HS-5 (cell line): Measurements from ENCODE around the gene KIF6.
A peak's percentile ranks its signal among the peaks of the same experiment; 100 is the strongest.

ENCODE experiments used
- DNase-seq: peaks from one replicate; pipeline ENCODE4 v3.0.0-alpha.2; 2012; ENCODE audit warnings: low read depth

KIF6 gene

GRCh38 chr6:39451831-39452230, 273.4 kb downstream of the KIF6 start:
- DNase-seq: no peak

DNA sequence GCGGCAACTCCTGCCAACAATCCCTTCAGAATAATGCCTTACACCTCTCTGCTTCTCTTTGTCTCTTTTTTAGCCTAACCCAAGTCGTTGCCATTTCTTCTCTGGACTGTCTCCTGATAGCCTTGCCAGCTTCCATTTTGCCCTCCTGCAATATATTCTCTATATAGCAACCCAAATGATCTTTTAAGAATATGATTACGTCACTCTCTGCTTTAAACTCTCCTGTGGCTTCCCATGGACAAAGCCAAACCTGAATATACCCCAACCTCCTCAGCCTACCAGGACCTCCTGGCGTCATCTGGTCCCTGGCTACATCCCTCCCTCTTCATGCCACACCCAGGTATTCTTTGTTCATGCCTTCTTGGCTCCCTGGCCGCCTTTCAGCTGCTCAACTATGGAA, 276.2 kb downstream of the KIF6 start:
- DNase-seq: no peak

DNA sequence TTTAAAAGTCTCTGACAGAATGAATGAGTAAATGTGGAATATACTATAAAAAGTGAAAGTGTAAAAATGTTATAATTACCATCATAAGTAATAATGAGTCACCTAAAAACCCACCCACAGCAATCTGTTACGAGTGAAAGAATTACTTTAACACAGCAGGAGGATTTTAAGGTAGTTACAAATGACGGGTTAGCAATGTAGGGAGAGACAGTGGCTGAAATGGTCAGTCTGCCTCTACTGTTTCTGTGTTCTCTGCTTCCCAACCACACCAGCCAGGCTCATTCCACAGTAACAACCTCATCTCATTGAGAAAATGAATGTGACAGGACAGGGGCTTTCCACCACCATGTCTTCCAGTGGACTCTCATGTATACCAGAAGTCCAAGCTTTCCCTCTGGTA, 278.3 kb downstream of the KIF6 start:
- DNase-seq: no peak

DNA sequence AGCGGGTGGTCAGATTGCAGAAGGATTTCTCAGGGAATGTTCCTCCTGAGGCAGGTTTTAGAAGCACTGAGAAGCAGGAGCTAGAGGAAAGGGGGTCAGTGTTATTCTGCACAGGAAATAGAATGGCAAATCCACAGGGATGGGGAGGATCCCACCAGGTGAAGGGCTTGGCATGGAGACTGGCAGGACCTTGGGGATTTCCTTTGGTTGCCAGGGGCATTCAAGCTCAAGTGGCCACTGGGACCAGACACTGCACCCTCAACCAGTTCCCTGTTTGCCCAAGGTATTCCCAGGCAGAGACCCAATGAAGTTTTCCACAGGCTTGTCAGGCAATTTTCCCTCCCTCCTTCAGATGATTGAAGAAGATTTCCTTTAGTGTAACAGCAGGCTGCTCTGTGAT, 279.5 kb downstream of the KIF6 start:
- DNase-seq: no peak

DNA sequence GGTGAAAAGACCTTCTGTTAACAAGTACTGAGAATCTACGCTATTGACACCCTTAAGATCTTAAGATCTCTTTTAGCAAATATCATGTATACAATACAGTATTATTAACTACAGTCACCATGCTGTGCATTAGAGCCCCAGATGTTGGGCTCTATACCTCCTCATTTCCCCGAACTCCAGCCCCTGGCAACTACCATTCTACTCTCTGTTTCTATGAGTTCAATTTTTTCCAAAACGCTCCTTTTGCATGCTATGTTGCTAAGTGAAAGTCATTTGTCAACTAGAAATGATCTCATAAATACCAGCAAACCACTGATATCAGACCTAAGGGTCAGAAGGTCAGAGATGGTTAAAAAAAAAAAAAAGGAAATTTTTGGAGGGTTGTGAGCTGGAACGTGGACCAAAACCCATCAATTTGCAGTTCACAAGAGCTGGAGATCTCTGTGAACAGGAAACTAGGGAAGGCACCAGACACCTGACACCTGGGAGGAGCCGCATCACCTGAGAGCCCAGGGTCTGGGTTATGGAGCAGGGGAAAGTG, 280.7 kb downstream of the KIF6 start:
- DNase-seq: no peak

GRCh38 chr6:39441986-39442385, 283.2 kb downstream of the KIF6 start:
- no peak for DNase-seq

DNA sequence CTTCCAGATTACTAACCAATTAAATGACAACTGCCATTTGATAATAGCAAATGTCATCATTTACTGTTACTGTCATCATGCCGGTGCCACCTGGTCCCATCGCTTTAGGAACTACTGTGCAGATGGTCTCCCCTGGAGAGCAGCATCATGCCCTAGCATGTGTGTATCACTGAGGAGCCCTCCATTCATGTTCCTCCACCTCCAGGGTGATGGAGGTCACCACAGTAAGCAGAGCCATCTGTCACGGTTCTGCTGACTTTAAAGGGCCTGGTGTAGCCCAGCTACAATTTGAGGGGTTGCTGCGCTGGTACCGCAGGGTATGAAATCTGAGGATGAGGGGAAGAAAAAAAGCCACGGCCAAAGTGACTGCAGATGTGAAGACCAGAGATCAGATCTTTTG, 283.9 kb downstream of the KIF6 start:
- DNase-seq: no peak

GRCh38 chr6:39440039-39440426, 285.2 kb downstream of the KIF6 start:
- DNase-seq: no peak

DNA sequence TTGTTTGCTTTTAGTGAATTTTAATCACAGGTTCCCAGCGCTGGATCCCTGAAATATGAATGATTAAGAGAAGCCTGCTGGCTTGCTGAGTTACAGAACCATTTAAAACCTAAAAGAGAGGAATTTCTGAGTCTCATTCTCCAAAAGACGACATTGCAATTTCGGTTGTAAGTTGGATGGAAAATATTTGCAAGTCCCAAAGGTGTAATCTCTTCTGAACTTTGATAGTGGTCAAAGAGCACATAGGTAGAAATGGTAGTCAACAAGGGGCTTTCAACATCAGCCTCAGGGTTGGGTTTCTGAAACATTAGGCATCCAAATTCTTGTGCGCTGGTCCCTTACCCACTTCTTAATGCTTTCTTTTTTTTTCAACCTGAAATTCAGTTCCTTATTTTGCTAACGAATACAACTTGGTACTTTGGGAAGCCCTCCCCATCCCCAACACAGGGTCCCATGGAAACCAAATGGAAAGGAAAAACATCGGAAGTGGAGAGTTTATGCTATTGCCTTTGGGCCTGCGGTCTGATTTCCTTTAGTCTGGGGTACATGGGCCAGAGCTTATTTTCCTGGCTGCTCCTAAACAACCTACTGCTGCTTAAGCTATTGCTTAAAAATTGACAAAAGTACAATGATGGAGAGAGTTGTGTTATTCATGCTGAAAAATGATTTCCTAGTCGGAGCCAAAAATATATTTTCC, 285.7 kb downstream of the KIF6 start:
- DNase-seq: no peak

GRCh38 chr6:39433630-39434029, 291.6 kb downstream of the KIF6 start:
- DNase-seq: no peak

GRCh38 chr6:39432330-39433025, 292.7 kb downstream of the KIF6 start:
- peak; percentile 68 for DNase-seq

GRCh38 chr6:39430871-39431523, 294.2 kb downstream of the KIF6 start:
- DNase-seq: no peak

DNA sequence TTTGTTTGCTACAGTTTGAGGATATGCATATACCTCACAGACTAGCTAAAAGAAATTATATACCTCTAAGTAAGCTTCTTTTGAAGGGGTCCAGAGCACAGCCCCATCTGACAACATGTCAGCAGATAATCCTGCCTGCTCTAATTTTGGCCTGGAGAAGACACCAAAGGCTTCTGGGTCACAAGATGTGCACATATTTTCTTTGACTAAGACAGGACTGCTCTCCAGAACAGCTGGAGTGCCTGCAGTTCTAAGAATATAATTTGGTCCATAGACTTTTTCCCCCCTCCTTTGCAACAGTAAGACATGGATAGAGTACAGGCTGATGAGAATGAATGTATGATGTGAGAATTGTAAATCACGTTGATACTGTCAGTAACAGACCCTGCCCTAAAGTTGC, 294.8 kb downstream of the KIF6 start:
- DNase-seq: no peak

DNA sequence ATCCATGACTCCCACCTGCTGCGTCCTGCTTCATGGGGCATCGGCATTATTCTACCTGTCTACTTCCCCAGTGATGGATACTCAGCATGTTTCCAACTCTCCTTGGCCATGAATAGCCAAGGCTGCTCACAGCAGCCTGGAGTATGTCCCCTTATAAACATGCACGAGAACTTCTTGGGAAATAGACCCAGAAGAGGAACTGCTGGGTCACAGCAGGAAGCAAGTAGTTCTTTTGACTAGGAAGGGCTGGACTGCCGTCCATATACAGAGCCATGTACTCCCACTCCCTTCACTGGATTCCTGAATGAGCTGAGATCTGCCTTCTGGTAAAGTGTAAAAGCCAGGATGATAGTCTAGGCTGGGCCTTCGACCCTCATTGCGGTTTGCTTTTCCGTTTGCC, 296.4 kb downstream of the KIF6 start:
- DNase-seq: no peak

DNA sequence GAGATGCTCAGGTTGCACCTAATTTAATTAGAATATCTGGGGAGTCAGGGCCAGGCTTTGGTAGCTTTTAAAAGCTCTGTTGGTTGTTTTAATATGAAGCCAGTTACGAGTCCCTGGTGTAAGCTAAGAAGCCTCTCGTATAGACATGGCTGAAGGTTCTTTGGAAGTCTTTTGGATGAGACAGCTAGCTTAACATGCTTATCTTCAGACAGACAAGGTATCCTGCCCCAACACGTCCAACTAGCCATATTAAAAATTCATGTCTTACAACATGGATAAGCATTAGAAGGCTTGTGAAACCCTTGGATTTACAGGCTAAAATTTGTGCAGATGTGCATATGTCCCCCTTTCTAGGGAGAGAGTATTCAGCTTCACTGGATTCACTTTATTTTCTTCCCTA, 297.1 kb downstream of the KIF6 start:
- DNase-seq: no peak

DNA sequence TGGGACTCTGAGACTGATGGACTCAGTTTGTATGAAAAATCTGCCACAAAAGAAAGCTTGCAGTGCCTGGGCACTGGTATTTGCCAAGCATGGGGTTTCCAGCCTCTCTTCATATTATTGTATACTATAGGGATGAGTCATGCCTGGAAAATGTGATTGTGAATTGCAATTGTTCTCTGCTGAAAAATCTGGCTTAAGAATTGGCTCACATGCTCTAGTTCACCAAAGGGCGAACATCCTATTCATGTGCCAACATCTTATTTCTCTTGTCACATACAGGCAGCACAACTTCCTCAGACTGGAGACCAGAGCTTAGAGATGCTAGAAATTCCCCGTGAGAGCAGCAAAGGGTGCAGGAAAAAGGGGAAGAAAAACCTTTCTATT, 299.1 kb downstream of the KIF6 start:
- peak; percentile 95 for DNase-seq

- no peak for DNase-seq
These were observed 299.7 kb downstream of the KIF6 start for GRCh38 chr6:39425346-39426072.

GRCh38 chr6:39424831-39425230, 300.4 kb downstream of the KIF6 start:
- no peak for DNase-seq

GRCh38 chr6:39422238-39422637, 303.0 kb downstream of the KIF6 start:
- DNase-seq: no peak

- DNase-seq: no peak
These were observed 303.6 kb downstream of the KIF6 start for GRCh38 chr6:39421383-39422225.
